Measurements from ENCODE around the gene BCL7A.

The BCL7A gene

GRCh38 chr12:121992059-121992879 is 29.4 kb upstream of the BCL7A start:
- TF ChIP-seq SIN3A (IDR thresholded peaks at IDR 0.05; ENCODE audit: borderline replicate concordance, insufficient read depth, low read length), result no peak
- no peak for TF ChIP-seq POLR2AphosphoS5 (IDR thresholded peaks at IDR 0.05; ENCODE audit: low read depth, low read length)
- TF ChIP-seq FOXP2 (optimal IDR thresholded peaks at IDR 0.05; ENCODE audit: borderline replicate concordance, extremely low read depth, extremely low read length, insufficient read depth), result no peak
- no peak for TF ChIP-seq TAF1 (IDR thresholded peaks at IDR 0.05; ENCODE audit: borderline replicate concordance, insufficient read depth, low read length)
- no peak for TF ChIP-seq REST (IDR thresholded peaks at IDR 0.05; ENCODE audit: insufficient read depth in 1 of 2, low read depth in 2 of 2, low read length in 2 of 2)

- TF ChIP-seq REST (IDR thresholded peaks at IDR 0.05; ENCODE audit: insufficient read depth in 1 of 2, low read depth in 2 of 2, low read length in 2 of 2) (no peak), POLR2AphosphoS5 (IDR thresholded peaks at IDR 0.05; ENCODE audit: low read depth, low read length) (no peak), TAF1 (IDR thresholded peaks at IDR 0.05; ENCODE audit: borderline replicate concordance, insufficient read depth, low read length) (no peak), FOXP2 (optimal IDR thresholded peaks at IDR 0.05; ENCODE audit: borderline replicate concordance, extremely low read depth, extremely low read length, insufficient read depth) (no peak), SIN3A (IDR thresholded peaks at IDR 0.05; ENCODE audit: borderline replicate concordance, insufficient read depth, low read length) (no peak)
Observed at GRCh38 chr12:121996050-121996944, 25.4 kb upstream of the BCL7A start.

GRCh38 chr12:121996945-121997612 is 24.6 kb upstream of the BCL7A start:
- no peak for TF ChIP-seq SIN3A (IDR thresholded peaks at IDR 0.05; ENCODE audit: borderline replicate concordance, insufficient read depth, low read length)
- TF ChIP-seq TAF1 (IDR thresholded peaks at IDR 0.05; ENCODE audit: borderline replicate concordance, insufficient read depth, low read length), result no peak
- no peak for TF ChIP-seq REST (IDR thresholded peaks at IDR 0.05; ENCODE audit: insufficient read depth in 1 of 2, low read depth in 2 of 2, low read length in 2 of 2)

- TF ChIP-seq REST (IDR thresholded peaks at IDR 0.05; ENCODE audit: insufficient read depth in 1 of 2, low read depth in 2 of 2, low read length in 2 of 2) (no peak), SIN3A (IDR thresholded peaks at IDR 0.05; ENCODE audit: borderline replicate concordance, insufficient read depth, low read length) (no peak), POLR2AphosphoS5 (IDR thresholded peaks at IDR 0.05; ENCODE audit: low read depth, low read length) (no peak), TAF1 (IDR thresholded peaks at IDR 0.05; ENCODE audit: borderline replicate concordance, insufficient read depth, low read length) (no peak), FOXP2 (optimal IDR thresholded peaks at IDR 0.05; ENCODE audit: borderline replicate concordance, extremely low read depth, extremely low read length, insufficient read depth) (no peak)
Observed at GRCh38 chr12:122001466-122002209, 20.0 kb upstream of the BCL7A start.
